NCI-H128 (cell line): ENCODE results near the gene CHST6.
"Not testable (repeated sequence)": the region's sequence is repeated elsewhere in the genome, so short reads cannot be mapped to it uniquely, and the experiment has no call there.

Experiments
- DNase-seq: peaks from one replicate; lab custom pipeline; 2025; ENCODE audit not compliant: unreplicated experiment; lab: John Stamatoyannopoulos, UW

Gene CHST6

DNA sequence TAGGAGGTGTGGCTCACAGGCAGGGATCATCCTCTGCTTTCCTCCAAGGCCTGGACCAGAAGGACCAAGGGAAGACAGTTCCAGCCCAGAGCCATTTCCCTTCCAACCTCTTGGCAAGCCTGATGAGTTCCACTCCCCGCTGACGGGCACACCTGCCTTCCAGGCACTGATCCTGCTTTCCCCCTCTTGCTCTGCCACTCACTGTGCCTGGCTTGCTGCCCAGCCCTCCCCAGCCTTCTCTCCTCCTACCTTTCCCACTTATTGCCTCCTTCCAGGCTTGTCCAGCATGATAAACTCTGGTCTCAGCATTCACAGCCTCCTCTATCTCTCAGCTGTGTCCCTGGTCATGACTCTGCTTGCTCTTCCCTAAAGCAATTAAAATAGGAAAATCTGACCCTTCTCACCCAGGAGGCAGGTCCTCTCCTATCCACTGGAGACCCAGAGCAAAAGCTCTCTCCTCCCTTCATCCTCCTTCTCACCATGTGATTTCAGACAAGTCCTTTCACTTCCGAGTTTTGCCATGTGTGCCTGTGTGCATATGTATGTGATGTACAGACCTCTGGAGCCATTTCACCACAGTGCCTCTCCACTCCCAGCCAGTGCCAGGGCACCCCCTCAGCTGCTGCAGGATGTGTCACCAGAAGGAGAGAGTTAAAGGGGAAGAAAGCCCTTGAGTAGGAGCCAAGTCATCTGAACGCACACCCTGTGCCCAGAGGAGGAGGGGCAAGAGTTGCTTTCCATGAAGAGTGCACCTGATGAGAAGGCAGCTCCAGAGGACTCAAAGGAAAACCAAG, 17.4 kb downstream of the CHST6 start:
- no peak for DNase-seq

DNA sequence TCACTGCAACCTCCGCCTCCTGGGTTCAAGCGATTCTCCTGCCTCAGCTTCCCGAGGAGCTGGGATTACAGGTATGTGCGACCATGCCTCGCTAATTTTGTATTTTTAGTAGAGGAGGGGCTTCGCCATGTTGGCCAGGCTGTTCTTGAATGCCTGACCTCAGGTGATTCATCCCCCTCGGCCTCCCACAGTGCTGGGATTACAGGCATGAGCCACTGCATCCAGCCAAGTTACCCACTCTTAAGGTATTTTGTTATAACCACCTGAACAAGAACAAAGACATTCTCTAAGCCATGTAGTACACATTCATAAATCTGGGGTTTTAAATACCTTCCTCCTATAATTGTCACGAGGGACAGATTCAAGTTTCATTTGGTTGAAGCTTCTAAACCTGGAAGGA, 18.4 kb downstream of the CHST6 start:
- no peak for DNase-seq

DNA sequence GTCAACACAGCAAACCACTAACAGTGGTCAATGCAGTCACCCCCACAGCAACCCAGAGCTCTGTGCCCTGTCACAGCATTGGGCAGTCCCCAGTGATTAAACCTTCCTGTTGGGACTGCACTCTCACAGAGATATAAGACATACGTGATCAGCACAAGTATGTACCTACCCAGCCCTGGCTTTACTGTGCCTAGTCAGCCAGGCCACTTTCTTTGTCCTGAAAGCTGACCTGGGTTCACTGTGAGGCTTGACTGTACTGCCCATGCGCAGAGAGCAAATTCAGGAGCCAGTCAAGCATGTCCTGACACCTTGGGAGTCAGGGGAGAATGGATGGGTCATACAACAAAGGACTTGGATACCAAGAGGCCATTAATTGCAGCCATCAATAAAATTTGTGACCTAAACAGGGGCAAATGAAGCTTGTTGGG, 19.8 kb downstream of the CHST6 start:
- no peak for DNase-seq

DNA sequence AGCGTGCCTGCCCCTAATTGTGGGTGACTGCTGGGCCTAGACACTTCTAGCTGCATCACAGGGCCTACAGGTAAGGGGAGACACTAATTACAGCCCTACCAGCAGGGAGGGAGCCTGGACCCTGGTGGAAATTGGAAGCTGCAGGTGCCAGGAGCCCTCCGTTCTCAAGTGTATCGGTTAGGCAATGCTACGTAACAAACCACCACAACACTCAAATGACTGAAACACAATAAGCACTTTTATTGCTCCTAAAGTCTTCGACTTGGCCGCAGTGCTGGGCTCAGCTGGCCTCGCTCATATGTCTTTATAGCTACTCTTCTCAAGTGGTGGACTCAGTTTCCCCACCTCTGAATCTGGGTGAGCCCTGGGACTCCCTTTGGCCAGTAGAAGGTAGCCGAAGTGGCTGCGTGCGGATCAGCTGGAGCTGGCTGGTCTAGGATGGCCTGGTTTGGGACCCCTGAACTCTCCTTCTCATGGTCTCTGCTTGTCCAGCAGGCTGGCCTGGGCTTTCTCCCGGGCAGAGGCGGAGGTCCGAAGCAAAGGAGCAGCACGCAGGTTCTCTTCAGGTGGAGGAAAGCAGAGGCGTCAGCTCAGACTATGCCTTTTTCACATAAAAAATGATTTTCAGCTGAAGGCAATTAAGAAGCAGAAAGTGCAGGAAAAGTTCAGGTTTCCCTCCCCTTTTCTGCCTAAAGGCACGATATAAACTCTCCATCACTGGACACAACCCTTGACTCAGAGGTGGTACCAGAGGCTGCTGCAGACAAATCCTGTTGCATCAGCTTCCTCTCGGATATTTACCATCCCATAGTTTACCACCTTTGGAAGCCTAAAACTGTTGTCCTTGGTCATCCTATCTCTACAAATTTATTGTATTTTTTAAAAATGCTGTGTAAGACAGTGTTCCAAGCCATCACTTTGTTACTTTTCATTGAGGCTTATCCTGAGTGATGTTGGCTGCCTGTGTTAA, 22.0 kb downstream of the CHST6 start:
- no peak for DNase-seq

DNA sequence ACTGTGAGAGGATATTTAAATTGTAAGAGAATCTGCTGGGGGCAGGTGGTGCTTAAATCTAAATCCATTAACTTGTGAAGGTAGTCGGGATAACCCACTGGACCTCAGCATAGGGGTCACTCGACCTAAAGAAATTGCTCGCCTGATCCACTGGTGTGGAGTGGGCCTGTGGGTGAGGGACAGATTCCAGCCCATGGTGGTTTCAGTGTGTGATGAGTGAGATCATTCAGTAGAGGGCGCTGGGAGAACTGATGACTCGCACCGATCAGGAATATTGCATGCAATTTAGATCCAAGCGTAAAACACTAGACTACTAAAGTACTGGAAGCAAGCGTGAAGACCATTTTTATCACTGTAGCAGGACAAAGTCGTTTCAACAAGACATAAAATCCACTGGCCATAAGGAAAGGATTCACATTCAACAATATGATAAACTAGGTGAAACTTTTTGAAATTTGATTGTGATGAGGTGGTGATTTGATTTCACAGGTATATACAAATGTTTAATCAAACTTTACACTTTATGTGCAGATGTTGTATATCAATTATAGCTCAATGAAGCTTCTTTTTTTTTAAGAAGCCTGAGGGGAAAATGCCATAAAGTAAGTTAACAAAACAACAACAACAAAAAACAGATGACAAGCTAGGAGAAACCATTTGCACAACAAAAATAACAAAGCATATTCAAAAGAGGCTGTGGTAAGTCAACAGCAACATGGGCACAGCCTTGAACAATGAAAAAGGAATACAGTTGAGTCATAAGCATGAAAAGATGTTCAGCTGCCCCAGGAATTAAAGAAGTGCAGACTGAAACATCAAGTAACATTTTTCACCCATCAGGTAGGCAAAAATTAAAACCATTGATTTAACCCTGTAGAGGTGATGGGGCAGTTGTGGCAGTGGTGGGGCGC, 23.3 kb downstream of the CHST6 start:
- peak; percentile 13 for DNase-seq

DNA sequence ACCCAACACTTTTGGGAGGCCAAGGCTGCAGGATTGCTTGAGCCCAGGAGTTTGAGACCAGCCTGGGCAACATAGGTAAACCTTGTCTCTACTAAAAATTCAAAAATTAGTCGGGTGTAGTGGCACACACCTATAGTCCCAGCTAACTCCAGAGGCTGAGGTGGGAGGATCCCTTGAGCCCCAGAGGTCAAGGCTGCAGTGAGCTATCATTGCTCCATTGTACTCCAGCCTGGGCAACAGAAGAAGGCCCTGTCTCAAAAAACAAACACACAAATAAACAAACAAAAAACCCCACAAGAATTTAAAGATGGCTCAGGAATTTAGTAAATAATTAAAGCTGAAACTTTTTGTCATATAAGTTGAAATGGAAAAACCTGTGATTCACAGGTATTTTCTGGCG, 28.5 kb downstream of the CHST6 start:
- no peak for DNase-seq

DNA sequence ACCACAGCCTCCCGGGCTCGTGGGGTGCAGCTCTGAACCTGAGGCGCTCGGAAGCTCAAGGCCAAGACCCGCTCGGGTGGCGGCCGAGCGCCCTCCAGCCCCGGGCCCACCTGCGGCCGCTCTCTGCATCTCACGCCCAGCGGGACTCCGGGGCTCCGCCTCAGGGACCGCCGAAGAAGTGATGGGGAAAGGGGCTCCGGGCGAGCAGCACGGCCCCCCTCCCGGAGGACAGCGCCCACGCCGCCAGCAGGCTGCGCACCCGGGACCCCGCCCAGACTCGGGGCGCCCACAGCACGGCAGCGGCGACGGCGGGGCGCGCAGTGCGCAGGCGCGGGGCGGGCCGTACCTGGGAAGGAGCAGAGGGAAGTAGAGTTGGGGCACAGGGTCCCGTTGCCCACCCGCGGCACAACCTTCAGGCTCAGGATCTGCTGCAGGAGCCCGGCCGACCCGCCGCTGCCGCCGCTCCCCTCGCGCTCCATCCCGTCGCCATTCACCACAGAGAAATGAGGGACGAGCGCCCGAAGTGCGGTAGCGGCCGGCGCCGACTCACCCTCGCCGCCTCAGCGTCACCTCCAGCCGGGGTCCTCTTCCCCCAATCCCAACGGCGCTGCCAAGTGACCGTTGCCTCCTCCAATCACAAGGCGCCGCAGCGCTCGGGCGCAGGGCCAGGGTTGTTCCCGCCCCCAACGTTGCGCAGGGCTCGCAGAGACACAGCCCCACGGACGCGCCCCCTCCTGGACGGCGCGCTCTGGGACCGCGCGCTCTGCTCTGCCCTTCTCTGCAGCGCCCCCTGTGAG, 30.9 kb downstream of the CHST6 start, which contains the start of gene TMEM170A:
TMEM170A (minus strand) TSS at position 568 of the 797 bp plus-strand sequence; CDS start at position 479, 89 bp downstream.
- DNase-seq: peak; percentile 88

DNA sequence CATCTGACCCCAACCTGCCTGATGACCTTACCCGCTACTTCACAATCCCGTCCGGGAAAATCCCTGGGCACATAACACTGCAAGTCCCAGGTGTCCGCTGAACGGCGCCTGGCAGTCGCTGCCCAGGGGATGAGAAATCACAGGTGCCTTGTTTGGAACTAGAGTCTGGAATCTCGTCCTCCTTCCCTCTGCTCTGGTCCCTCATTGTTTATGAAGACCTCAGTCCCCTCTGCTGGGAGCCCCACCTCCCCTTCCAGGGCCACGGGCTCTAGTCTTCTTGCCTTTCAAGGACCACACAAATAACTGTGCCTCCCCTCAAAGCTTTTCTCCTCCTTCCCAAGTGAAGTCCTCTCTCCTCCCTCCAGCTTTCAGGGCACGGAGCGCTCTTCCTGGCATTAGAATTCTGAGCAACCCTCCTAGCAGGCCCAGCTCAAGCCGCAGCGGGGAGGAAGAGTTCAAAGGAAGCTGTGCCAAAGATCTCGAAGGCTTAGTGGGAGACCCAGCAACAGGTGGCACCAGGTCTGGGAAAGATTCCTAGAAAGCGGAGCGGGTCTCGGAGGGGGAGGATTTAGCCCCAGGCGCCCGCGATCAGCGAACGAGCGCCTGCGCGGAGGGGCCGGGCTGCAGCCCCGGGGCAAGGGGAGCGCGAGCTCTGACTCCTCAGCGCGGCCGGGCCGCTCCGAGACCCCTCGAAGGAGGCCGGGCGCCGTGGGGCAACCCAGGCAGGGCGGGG, 31.7 kb downstream of the CHST6 start:
- DNase-seq: peak; percentile 4

DNA sequence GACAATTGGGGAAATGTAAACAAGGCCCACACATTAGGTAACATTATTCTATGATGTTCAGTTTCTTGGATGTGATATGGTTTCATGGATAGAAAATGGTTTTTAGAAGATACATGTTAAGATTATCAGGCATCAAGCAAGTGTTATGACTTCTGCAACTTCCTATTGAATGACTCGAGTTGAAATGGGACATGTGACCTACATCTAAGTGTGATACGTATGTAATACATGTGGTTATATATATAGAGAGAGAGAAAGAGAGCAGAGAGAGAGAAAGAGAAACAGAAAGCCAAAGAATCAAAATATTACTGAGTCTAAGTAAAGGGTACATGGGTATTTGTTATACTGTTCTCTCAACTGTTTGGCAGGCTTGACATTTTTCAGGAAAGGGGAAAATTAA, 32.4 kb downstream of the CHST6 start:
- no peak for DNase-seq

DNA sequence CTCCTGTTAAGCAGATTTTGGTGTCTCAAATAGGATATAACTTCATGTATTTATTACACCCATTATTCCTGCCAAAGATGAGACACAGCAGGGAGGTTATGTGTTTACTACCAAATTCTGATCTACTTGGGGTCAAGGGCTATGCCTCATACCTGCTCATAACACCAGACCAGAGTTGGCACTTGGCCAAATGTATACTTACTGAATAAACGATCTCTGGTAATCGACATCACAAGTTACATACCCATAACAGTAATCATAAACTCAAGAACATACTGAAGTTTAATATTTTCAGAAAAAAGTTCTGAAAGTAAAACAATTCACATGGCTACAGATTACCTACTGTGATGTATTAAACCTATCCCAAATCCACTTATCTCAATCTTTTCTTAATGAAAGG, 33.7 kb downstream of the CHST6 start:
- no peak for DNase-seq

DNA sequence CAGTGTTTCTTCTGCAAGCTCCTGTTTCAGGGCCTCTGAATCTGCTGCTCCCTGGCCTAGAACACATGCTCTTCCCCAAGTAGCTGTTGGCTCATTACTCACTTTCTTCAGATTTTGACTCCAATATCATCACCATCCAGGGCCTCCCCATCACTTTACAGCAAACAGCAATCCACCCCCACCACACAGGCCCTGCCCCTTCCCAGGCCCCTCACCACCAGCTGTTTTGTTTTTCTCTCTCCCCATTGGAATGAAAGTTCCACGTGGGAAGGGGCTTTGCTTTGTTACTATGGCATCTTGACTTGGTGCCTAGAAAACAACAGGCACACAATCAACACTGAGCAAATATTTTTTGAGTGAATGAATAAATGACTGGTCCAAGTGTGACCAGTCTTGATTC, 34.8 kb downstream of the CHST6 start:
- DNase-seq: no peak

DNA sequence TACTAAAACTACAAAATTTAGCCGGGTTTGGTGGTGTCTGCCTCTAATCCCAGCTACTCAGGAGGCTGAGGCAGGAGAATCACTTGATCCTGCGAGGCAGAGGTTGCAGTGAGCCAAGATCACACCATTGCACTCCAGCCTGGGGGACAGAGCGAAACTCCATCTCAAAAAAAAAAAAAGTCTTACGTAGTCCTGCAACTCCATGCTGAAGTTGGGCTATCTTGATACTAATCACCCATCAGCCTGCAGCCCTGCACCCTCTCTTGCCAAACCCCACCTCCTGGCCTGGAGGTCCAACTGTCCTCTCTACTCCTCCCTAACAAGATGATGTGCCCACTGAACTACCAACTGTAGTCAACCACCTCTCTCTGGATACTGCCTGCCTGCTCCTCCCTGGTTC, 35.5 kb downstream of the CHST6 start:
- DNase-seq: no peak

DNA sequence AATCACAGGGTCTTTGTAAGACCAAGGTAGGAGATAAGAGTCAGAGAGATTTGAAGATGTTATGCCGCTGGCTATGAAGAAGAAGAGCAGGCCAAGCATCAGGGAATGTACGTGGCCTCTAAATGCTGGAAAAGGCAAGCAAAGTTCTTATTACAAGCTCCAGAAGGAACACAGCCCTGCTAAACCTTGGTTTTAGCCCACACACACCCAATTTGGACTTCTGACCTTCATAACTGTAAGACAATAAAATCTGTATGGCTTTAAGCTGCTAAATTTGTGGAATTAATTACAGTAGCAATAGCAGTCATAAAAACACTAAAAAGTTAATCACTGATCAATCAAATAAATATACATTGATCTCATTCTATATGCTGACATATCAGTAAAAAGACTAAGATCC, 36.8 kb downstream of the CHST6 start:
- no peak for DNase-seq

DNA sequence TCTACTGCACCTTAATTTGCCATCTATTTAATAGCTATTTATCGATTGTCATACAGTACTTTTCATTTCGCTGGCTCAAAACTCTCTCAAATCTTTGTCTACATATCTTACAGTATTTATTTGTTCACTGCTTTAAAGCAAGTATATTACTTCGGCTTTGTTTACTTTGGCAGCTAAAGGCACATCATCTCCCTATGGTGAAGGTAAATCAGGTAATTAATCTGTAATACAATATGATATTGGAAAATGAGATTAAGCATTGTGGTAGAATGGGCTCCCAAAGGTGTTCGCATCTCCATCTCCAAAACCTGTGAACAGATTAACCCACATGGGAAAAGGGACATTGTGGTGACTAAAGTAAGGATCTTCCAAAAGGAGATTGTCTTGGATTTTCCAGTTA, 37.2 kb downstream of the CHST6 start:
- DNase-seq: no peak

DNA sequence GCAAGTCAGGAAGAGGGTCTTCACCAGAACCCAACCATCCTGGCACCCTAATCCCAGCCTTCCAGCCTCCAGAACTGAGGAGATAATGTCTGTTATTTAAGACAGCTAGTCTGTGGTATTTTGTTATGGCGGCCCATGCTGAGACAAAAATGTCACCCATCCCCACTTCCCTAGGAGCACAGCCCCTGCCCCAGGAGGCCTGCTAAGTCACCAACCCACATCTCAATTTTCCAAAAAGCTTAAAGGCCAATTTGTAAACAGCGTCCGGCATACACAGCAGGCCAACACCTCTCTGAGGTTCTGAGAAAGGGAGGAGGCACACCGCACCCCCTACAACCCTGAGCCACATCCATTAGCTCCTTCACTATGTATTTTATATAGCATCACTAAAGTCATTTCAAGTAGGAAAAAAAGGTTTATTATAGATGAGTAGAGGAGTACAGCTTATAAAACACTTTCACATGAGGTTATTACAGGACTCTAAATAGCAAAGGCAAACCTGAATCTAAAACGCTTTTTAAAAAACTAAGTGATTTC, 37.7 kb downstream of the CHST6 start:
- no peak for DNase-seq

DNA sequence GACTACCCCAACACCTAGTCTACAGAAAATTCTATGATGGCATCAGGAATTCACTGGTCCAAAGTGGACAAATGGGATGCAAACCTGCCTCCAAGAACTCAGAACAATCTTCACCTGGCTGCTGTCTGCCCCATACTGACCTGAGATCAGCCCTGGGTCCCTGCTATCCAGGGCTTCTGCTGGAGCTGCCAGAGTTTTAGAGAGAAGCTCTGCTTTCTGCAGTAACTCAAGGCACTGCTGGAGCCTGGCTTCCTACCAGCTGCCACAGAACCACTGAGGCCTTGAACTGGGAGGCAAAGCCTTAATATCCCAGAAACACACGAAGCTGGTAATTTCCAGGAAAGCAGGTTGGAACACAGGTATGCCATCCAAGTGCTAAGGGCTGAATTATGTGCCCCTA, 38.3 kb downstream of the CHST6 start:
- DNase-seq: no peak

DNA sequence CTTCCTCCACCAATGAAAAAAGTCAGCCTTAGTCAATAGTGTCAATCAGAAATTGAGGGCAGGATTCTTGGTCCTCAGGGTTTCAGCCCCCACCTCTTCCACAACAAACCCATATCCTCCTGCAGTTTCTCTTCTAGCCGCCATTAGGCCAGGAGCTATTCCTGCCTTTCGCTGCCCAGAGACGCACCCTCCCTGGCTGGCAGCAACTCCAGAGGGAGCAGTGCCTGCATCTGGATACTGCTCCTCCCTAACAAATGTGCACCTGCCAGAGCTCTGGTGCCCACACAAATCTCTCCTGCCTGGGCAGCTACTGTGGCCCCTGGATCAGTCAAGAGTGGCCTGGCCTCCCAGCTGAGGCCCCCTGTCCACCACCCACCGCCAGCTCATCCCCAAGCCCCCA, 38.8 kb downstream of the CHST6 start:
- DNase-seq: not testable (repeated sequence)

DNA sequence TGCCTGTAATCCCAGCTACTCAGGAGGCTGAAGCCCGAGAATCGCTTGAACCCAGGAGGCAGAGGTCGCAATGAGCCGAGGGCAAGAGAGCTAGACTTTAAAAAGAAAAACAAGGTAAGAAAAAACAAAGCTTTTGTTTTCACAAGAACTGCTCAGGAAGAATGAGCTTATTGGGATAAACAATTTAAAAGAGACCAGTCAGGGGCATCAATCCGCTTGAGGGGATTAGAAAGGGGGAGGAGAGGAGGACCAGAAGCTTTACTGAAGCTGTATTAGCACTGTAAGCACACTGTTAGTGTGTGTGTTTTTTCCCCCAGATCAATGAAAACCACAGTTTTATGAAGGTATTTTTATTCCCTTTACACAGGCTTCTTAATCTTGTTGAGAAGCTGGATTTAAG, 39.6 kb downstream of the CHST6 start:
- DNase-seq: no peak
